GM21515 (cell line): ENCODE measurements around the gene ADH1C.
A peak's percentile ranks its signal among the peaks of the same experiment; 100 is the strongest.
"Not testable (repeated sequence)": the region's sequence is repeated elsewhere in the genome, so short reads cannot be mapped to it uniquely, and the experiment has no call there.

Experiments
- ATAC-seq: cut with Tn5 transposase; IDR thresholded peaks from one replicate; pipeline ENCODE4 v1.9.1; 2021; ENCODE audit not compliant: unreplicated experiment

Gene ADH1C

DNA sequence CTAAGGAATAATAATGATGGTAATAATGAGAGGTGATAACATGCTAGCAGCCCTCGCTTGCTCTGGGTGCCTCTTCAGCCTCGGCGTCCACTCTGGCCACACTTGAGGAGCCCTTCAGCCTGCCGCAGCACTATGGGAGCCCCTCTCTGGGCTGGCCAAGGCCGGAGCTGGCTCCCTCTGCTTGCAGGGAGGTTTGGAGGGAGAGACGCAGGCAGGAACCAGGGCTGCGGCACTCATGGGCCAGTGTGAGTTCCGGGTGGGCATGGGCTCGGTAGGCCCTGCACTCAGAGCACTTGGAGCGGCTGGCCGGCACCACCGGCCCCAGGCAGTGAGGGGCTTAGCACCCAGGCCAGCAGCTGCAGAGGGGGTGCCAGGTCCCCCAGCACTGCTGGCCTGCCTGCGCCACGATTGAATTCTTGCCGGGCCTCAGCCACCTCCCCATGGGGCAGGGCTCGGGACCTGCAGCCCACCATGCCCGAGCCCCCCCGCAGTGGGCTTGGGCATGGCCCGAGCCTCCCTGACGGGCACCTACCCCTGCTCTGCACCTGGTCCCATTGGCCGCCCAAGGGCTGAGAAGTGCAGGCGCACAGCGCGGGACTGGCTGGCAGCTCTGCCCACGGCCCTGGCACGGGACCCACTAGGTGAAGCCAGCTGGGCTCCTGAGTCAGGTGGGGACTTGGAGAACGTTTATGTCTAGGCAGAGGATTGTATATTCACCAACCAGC lies 7.1 kb upstream of the ADH1C start:
- no peak for ATAC-seq

DNA sequence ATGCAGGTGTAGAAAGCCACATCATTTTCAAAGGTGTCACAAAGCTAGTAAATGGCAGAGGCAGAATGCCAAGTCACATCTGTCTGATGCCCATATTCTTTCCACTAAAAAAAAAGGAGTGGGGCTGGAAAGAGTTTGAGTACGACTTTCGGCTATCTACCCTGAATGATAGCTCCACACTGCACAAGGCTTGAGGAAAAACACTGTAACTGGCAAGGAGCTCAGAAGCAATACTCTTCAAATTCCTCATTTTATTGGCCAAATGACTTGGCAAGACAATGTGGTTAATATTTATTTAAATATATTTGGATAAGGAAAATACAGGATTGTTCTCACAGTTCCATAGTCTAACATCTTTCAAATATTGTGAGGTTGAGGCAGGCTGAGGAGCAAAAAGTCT lies 5.4 kb upstream of the ADH1C start:
- no peak for ATAC-seq

DNA sequence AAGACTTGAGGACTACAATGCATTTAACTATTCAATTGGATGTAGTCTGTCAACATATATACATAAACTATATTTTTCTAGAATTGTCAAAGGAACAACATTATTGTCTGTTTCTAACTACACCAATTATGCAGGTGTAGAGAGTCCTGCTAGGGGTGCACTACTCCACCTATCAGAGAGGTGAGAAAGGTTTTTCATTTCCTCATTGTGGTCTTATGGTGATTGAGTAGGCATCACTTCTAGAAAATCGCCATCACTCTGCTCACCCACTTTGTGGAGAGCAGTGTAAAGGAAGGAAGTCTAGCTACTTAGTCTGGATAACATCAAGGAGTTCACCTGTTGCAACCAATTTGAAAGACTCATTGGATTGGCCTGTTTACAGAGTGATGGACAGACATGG lies 4.4 kb upstream of the ADH1C start:
- ATAC-seq = peak; percentile 68

DNA sequence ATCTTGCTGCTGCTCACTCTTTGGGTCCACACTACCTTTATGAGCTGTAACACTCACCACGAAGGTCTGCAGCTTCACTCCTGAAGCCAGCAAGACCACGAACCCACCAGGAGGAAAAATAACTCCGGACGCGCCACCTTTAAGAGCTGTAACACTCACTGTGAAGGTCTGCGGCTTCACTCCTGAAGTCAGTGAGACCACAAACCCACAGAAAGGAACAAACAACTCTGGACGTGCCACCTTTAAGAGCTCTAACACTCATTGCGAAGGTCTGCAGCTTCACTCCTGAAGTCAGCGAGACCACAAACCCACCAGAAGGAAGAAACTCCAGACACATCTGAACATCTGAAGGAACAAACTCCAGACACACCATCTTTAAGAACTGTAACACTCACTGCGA lies 3.6 kb upstream of the ADH1C start:
- not testable (repeated sequence) for ATAC-seq

DNA sequence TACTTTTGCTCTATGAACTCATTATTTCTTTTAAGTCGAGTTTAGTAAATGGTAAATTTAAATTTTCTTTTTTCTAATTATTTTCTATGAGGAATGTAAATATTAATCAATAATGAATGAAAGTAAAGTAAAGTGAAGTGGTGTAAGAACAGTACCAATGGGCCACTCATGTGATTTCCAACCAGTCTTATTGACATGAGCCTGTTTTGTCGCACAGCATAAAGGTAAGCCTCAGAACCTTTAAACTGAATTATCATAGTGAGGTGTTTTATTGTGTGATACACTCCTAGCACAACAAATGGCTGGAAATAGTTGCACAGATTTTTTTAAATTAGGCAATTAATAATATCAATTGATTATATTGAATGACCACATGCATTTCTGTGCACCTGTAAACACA lies 1.1 kb downstream of the ADH1C start:
- no peak for ATAC-seq

DNA sequence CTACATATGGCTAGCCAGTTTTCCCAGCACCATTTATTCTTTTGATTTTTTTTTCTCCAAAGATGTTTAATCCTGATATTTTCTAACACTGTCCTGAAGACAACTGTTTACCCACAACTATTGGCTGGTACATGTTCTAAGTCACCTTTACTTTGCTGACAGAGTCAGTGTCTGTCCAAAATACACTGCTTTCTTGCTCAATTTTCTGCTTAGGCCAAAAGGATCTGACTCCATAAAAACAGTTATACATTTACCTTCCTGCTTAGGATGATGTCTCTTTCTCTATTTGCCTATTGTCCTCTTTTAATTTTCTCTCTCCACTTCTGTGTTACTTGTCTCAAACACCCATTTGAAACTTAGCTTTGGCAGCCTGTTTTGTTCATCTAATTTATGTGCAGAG lies 3.2 kb downstream of the ADH1C start:
- ATAC-seq = no peak

DNA sequence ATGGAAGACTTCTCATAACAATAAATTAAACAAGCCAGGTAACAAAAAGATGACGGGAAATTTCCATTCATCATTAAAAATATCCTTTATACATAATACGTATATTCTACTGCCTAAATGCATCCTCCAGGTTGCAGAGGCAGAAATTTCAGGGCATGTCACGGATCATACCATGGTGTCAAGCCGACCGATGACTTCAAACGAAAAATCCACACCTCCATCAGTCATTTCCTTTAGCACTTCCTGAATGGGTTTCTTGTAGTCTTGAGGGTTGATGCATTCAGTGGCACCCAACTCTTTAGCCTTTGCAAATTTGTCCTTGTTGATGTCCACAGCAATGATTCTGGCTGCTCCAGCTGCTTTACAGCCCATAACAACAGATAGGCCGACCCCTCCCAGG lies 9.9 kb downstream of the ADH1C start:
- ATAC-seq = not testable (repeated sequence)

DNA sequence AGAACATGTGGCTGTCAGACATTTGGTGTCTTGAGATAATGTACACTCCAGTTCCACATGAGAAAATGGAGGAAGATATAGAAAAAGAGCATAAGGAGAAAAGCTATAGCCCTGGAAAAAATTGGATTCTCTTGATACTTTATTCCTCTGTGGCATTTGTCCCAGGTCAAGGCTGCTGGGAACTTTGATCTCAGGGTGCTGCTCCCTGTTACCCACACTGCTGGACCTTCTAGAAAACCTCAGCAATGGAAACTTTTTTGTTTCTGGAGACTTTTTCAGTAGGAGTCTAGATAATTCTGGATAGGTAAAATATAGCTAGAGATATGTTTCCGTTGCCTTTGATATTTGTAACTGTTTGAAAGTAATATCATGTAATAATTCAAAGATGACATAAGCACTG lies 11.1 kb downstream of the ADH1C start:
- no peak for ATAC-seq

DNA sequence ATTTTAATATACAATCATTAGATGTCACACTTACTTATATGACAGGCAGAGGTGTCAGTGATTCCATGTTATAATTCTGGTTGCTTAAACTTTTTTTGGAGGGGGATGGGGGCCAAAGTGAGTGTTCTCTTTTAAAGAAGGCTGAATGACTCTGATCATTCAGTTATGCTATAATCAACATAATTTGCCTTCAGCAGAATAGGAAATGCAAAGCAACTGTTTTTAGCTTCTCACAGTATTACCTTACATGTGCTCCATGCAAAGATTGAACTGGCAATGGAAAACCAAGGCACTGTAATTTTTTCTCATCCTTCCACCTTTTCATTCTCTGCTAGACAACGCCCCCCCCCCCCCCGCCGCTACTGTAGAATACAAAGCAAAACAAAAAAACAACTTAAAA lies 13.4 kb downstream of the ADH1C start:
- ATAC-seq = no peak

DNA sequence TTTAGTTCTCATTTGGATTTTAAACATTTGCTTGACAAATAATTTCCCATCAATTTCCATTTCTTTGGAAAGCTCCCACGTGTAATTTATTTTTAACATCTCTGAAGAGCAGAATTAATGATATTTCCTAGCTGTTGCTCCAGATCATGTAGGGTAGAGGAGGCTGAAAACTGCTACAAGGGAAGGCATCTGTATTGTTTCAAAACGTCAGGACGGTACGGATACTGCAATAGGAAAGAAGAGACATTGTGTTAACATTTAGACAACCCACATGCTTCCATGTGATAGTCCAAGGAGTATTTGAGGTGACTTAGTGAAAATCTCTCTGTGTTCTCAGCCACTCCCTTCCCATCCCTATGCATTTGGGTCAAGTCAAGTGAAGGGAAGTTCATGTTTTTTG lies 16.0 kb downstream of the ADH1C start:
- no peak for ATAC-seq

DNA sequence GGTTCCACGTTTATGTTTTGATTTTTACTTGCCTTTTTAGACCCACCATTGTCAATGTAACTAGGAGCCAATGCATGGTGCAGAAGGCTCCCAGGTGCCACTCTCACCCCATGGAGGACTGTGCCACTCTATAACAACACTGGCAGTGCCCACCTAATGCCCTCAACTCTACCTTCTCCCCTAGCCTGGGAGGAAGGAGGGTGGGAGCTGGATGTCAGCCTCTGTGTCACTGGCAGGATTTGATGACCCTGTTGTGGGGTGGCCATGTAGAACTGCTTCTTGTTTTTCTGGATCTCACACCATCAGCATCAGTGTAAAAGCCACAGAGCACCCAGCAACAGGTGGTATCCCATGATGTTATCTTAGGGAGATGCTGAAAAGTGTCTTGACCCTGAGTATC lies 17.7 kb downstream of the ADH1C start:
- ATAC-seq = no peak

DNA sequence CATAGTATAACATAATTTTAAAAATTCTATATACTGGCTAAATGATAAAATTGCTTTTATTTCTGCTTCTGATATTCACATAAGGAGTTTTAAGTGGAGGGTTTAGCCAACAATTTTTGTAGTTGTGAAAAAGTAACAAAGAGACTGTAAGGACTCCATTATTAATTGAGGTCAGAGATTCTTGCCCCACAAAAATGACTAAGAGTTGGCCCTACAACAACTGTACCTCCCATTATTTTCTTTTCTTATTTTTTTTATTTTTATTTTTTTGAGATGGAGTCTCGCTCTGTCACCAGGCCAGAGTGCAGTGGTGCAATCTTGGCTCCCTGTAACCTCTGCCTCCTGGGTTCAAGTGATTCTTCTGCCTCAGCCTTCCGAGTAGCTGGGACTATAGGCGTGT lies 21.9 kb downstream of the ADH1C start:
- no peak for ATAC-seq

DNA sequence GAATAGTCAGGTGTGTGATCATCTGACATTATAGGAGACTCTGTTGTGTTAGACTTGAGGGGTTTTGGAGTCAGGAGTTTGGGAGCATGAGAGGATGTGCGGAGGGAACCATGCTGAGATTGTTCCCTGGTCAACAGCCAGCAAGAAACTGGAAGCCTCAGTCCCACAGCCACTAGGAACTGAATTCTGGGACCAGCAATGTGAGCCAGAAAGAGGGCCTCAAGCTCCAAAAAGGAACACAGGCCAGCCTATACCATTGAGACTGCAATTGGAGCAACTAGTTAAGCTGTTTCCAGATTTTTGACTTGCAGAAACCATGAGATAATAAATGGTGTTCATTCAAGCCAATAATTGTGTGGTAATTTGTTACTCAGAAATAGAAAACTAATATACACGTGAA lies 22.7 kb downstream of the ADH1C start:
- no peak for ATAC-seq

DNA sequence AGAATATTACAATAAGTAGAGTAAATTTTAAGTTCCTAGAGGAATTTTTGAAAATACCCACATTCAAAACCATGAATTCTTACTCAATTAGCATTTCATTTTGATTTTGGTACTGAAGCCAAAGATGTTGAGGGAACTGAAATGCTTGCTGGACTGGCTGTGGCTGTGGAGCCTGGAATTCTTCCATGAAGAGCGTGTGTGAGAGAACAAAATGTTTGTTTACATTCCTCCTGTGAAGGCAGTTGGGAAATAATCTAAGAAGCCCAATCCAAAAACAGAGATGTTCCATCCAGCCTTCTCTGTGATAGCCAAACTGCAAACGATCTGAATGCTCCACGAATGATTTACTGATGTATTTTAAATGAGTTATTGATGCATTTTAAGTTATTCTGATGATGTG lies 27.6 kb downstream of the ADH1C start:
- ATAC-seq = no peak

DNA sequence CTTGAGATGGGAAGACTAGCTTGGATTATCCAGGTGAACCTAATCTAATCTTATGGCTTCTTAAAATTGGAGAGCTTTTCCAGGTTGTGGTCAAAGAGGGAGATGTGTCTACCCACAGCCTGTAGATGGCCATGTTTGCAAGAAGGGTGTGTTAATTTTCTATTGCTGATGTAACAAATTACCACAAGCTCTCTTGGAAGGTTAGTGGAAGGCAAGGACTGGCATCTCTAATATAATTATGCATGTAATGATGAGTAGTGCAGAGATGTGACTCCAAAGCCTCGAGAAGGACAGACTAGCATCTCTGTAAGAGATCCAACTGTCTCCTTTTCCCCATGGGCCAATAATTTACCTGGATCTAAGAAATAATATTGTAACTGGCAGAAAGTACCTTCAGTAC lies 28.2 kb downstream of the ADH1C start:
- ATAC-seq = no peak

DNA sequence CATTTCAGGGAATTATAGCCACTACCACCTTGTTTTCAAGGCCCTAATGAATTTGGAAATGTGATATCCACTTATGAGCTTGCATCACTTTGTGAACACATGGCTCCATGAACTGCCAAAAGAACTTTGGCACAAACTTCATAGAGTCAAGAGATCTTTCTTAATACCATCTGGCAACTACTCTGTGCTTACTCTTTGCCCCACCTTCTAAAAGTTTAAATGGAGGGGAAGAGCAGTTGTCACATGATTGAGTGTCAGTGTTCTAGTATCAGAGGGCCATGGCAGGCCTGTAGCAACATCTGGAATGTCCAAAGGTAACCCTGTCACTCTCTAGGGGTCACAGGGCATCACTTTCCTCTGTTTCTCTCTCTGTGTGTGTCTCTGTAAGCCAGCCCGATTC lies 28.8 kb downstream of the ADH1C start:
- no peak for ATAC-seq

DNA sequence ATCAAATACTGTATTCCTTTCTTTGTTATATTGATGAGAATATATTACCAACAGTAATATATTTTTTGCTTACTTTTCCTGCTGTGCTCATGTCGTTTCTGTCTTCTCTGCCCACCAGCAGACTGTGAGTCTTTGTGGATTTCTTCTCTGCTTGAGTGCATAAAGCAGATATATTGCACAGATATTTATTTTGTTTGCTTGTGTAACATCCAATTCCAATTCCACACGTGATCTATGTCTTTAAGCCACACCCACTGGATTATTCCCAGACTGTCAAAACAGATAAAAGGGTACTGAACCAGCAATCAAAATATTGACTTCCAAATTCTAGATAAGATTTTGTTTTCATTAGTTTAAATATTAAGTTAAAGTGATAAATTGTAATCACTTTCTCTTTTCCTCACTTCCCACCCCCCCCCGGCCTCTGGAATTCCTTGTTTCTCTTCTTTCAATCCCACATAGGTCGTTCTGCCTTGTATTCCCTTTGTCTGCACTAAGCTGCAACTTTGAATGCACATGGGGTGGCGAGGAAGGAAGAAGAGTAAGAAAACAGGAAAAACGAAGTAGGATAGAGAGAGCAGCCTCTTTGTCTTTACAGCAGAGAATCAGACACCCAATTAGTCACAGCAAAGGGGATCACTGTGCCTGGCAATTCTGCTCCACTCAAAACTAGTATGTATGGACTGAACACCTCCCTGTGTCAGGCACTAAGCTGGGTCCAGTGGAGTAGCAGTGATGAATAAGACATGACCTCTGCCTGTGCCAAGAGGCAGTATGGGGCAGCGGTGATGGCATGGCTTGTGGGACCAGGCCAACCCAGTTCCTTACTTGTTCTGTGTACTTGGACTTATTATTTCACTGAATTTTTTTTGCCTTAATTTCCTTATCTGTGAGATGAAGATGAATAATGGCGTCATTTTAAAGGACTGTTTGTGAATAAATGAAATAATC lies 31.0 kb downstream of the ADH1C start, which contains the start of gene ADH1B:
Gene ADH1B (minus strand): TSS at position 161 of the 951 bp plus-strand sequence. CDS start 70 bp downstream, at position 91.
- ATAC-seq = no peak

DNA sequence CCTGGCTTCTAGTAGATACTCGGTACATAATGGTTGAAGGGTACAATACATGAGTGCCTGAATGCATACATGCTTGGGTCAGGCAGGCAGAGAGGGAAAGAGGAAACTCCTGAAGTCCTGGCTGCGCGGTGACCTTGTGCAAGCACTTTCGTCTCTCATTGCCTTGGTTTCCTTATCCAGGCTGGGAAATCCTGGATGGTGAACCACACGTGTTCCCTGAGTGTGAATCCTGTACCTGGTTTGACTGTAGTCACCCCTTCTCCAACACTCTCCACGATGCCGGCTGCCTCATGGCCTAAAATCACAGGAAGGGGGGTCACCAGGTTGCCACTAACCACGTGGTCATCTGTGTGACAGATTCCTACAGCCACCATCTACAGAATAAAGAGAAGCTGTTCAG lies 34.7 kb downstream of the ADH1C start:
- ATAC-seq = not testable (repeated sequence)

DNA sequence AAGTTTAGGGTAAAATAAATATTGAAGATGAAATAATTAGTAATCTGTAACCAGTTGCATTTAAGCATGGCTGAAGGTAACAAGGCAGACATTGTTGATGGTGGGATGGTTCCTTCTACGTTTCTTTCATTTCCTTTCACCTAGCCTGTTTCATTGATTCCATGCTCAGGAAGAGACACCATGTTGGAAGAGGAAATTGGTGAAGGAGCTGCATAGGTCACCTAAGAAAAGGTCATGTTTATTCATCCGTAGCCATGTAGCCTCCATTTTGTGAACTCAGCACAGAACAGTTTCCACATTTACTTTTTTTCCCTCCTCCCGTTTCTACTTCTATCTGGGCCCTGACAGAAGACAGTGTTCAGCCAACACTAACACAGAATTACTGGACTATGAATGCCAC lies 35.2 kb downstream of the ADH1C start:
- no peak for ATAC-seq

DNA sequence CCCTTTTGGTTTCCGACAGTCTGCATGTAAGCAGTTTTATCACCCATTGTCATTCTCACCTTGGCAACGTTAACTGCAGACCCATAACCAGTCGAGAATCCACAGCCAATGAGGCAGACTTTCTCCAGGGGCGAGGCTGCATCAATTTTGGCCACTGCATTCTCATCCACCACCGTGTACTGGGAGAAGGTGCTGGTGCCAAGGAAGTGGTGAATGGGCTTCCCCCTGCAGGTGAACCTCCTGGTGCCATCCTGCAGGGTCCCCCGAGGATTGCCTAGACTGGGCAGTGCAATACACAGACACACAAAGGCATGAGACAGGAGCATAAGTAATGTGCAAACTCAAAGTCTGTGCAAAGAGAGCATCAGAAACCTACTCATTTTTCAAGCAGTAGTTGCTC lies 36.7 kb downstream of the ADH1C start:
- no peak for ATAC-seq

DNA sequence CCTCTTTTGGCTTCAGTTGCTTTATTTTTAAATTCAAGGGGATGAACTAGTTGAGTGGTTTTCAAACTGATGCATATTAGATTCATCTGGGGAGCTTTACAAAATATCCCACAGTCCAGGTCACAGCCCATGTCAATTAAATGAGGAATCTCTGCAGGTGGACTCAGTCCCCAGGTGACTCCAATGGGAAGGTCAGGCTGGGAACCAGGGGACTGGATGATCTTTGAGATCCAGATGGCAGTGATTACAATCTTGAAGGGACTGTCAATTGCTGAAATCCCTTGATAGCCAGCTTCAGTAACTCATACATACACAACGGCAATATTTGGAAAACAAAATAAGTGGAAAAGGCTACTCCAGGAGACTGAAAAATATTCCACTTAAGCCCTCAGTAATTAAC lies 38.3 kb downstream of the ADH1C start:
- ATAC-seq = no peak

DNA sequence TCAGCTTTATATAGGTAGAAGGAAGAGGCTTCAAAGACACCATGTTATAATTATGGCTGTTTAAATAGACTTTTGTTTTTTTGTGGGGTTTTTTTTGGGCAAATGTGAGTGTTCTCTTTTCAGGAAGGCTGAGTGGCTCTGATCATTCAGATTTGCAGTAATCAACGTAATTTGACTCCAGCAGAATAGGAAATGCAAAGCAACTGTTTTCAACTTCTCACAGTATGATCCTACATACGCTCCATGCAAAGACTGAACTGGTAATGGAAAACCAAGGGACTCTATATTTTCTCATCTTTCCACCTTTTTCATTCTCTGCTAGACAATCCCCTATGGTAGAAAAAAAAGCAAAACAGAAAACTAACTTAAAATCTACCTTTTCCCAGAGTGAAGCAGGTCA lies 42.2 kb downstream of the ADH1C start:
- ATAC-seq = no peak
